Body of pancreas (tissue), 4 donors: ENCODE measurements around the gene PDZD7.

Experiments
- POLR2A ChIP-seq, 3 donors: fragments of 450-650 bp; IDR thresholded peaks; one replicate each; pipeline ENCODE4 v1.6.1; 2016; ENCODE audit warnings: antibody characterized with exemption in 3 of 3, mild to moderate bottlenecking in 2 of 3
- TF ChIP-seq, protein P1 (sequence below), 7 experiments: fragments of 450-650 bp in 4 of 7; fragments of 200-600 bp in 3 of 7; sonication (generic) in 3 of 7; IDR thresholded peaks; one replicate each; pipeline ENCODE4 v1.5.1; 2016 to 2019; ENCODE audit warnings: antibody characterized with exemption in 7 of 7

DNA sequence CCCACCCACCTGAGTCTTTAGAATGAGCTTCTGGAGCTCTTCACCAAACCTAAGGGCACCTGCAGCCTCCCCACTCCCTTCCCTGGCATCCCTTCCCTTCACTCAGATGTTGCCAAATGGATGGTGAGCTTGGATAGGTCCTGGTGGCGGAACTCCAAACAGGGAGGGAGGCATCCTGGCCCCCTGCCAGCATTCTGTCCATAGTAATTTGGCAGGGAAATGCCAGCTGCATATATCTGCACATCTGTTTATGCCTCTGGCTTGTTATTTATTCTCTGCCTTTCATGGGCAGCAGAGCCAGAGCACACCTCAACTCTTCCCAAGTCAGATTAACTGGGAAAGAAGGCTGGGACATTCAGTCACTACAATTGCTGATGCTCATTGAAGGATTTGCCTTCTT lies 48.9 kb upstream of the PDZD7 start:
- TF ChIP-seq, protein P1, sequence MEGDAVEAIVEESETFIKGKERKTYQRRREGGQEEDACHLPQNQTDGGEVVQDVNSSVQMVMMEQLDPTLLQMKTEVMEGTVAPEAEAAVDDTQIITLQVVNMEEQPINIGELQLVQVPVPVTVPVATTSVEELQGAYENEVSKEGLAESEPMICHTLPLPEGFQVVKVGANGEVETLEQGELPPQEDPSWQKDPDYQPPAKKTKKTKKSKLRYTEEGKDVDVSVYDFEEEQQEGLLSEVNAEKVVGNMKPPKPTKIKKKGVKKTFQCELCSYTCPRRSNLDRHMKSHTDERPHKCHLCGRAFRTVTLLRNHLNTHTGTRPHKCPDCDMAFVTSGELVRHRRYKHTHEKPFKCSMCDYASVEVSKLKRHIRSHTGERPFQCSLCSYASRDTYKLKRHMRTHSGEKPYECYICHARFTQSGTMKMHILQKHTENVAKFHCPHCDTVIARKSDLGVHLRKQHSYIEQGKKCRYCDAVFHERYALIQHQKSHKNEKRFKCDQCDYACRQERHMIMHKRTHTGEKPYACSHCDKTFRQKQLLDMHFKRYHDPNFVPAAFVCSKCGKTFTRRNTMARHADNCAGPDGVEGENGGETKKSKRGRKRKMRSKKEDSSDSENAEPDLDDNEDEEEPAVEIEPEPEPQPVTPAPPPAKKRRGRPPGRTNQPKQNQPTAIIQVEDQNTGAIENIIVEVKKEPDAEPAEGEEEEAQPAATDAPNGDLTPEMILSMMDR (IDR thresholded peaks at IDR 0.05): no peak
- no peak for TF ChIP-seq POLR2A (IDR thresholded peaks at IDR 0.05)
